Midbrain (tissue), 1 donor: ENCODE data around the gene AGPAT4.
"Not testable (repeated sequence)": the region's sequence is repeated elsewhere in the genome, so short reads cannot be mapped to it uniquely, and the experiment has no call there.

Experiments
- DNase-seq: peaks from one replicate; lab custom pipeline; 2025; lab: John Stamatoyannopoulos, UW

Gene AGPAT4

GRCh38 chr6:161138543-161139303 is 135.1 kb downstream of the AGPAT4 start:
- peak; percentile 56 for DNase-seq

DNA sequence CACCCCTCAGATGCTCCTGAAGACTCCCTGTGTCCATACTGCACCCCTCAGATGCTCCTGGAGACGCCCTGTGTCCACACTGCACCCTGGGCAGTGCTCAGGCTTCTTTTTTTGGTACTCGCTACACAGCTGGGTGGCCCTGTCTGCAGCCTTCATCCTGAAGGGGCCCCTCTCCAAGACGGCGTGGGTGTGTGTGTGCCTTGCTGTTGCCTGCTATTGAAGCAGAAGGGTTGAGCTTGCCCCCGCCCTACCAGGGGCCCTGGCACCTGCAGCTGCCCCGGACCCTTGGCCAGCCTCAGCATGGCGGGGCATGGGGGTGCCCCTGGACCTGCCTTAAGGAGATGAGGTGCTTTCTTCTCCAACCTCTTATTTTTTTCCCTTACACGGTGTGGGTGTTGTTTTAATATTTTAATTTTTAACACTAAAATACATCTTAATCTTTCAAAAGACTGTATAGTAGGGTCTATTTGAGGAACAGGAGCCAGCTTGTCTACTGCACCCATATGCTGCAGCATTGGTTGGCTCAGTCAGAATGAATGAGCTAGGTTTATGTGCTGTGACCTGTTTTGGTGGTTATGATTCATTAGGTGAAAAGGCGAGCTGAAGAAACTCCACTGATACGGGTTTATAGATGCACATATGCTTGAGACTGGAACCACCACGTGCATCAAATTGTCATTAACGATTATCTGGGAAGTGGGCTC is 135.9 kb downstream of the AGPAT4 start:
- DNase-seq: no peak

- DNase-seq: no peak
These were observed 136.5 kb downstream of the AGPAT4 start for GRCh38 chr6:161137320-161137719.

DNA sequence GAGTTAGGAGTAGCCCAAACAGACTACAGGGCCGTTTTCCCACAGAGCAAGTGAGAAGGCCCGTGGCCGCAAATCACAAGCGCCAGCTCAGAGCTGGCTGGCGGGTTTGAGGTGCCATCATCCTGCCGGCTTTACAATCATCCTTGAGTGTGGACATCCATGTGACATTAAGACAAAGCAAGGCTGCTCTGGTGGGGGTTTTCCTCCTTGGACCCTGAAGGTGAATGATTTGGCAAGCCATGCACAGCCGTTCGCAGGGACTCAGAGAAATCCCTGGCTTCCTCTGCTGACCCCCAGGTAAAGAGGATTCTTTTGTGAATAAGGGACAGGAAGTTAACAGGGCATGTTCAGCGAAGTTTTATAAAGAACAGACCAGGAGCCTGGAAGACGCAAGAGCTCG is 137.2 kb downstream of the AGPAT4 start:
- no peak for DNase-seq

- DNase-seq: no peak
These were observed 137.9 kb downstream of the AGPAT4 start for GRCh38 chr6:161135695-161136591.

DNA sequence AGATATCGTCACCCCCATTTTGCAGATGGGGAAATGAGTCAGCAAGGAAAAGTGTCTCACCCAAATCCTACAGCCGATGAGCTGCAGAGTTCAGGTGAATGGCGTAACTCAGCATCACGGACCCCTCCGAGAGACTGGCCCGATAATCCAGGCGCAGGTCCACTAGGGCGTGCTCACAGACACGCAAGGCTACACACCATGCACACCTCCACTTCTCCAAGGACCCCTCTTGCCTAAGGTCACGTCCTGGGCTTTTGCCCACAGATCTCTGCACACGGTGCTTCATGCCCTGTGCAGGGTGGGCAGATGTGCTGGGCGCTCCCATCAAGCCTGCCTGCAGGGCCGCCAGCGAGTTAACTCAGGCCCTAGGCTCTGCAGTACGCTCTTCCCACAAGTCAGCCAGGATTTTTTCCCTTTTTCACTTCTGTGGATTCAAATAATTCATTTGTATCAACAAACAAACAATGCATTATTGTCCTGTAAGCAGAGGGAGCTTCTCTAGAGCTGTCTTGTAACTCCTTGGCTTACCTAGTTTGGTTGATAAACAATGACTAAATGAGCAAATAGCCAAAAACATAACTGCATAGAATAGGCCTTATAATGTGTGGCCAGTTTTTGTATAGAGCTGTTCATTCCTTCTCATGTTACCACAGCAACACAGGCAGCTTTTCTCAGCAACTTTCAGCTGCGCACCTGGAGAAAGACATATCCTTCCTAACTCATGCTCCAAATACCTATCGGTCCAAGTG is 139.1 kb downstream of the AGPAT4 start:
- no peak for DNase-seq

DNA sequence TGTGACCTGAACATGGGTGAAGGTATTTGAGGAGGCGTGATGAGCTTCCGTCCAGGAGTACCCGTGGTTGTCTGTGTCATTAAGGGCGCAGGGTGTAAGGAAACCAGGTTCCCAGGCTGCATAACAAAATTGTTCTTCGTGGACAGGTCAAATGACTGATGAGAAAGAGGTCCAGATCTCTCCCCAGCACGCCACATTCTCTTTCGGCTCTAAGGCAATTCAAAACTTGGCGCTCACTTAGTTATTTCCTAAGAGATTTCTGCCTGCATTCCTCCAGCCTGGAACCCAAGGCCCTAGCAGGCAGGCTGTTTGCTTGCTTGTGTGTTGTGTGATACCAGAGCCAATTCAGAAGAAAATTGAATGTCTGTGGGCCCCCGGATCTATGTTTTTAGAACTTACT is 139.9 kb downstream of the AGPAT4 start:
- DNase-seq: no peak

GRCh38 chr6:161132384-161132783 is 141.5 kb downstream of the AGPAT4 start:
- DNase-seq: no peak

GRCh38 chr6:161130967-161131766 is 142.7 kb downstream of the AGPAT4 start:
- no peak for DNase-seq

GRCh38 chr6:161130541-161130940 is 143.3 kb downstream of the AGPAT4 start:
- DNase-seq: no peak

GRCh38 chr6:161128680-161129196 is 145.1 kb downstream of the AGPAT4 start:
- no peak for DNase-seq

- DNase-seq: no peak
These were observed 145.6 kb downstream of the AGPAT4 start for GRCh38 chr6:161128230-161128629.

DNA sequence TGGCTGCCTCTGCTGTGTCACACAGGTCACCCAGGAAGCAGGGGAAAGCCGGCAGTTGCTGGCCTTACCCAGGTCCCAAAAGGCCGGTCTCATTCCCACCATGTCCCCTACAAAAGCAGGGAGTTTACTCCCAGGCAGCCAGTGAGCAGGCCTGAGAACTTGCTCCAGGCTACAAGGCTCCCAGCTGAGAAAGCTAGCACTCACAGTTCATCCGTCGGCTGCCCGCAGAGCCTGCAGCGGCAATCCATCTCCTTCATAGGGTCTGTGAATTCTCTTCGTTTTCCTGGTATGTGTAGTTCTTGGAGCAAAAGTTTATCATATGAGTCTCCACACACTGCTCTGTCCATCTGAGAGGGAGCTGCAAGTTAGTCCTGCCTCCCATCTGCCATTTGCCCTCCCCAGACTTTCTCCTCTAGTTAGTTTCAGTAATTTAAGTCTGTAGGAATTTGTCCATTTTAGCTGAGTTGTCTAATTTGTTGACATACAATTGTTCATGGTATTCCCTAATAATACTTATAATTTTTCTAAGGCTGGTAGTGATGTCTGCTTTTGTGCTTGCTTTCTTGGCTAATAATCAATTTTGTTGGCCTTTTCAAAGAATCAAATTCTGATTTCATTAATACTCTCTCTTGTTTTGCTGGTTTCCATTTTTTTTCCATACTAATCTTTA is 146.7 kb downstream of the AGPAT4 start:
- DNase-seq: no peak

- no peak for DNase-seq
These were observed 148.3 kb downstream of the AGPAT4 start for GRCh38 chr6:161125591-161125990.

GRCh38 chr6:161123319-161123718 is 150.5 kb downstream of the AGPAT4 start:
- DNase-seq: not testable (repeated sequence)

DNA sequence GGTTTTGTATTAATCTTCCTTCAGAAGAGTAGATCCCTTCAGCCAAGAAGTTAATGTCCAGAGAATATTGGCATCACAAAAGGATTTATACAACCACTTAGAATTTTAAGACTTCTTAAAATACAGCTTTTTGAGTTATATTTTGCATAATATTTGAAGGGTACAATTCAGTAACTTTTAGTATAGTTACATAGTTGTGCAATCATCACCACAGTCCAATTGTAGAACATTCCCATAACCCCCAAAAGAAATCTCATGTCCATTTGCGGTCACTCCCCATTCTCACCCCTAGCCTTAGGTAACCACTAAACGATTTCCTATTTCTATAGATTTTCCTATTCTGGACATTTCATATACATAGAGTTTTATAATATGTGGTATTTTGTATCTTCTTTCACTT is 155.9 kb downstream of the AGPAT4 start:
- no peak for DNase-seq

DNA sequence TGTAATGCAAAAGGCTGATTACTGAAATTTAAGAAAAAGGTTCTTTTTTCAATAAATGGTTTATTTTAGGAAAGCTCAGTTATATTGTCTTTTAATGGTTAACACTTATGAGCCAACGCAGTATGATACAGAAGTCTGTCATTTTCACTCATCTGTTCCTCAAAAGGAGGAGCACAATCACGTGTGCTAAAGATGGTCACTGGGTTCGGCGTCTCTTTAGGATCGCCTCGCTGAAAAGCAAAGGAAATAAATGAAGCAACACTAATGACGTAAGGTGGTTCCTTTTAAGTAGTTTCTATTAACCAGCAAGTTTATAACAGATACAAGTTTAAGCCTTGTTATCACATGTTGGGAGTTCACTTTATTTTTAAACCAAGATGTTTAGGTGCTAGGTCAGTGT is 156.6 kb downstream of the AGPAT4 start:
- peak; percentile 13 for DNase-seq

GRCh38 chr6:161116554-161116953 is 157.3 kb downstream of the AGPAT4 start:
- DNase-seq: no peak

DNA sequence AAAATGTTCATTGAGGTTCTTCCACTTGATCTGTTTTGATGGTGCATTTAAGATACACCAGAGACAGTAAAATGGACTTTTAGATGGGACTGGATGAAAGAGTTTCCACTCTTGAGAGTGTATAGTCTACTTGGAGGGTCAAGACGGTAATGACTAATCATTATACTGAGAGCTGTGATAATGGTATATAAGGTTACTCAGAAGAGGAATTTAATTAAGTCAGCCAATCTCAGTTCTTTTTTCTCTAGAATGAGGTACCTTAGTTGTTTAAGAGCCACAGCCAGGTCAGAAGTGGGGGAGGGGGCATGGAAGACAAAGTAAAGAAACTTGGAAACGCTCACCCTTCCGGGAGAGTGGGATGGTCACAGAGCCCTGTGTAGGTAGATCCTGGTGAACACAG is 158.4 kb downstream of the AGPAT4 start:
- no peak for DNase-seq

DNA sequence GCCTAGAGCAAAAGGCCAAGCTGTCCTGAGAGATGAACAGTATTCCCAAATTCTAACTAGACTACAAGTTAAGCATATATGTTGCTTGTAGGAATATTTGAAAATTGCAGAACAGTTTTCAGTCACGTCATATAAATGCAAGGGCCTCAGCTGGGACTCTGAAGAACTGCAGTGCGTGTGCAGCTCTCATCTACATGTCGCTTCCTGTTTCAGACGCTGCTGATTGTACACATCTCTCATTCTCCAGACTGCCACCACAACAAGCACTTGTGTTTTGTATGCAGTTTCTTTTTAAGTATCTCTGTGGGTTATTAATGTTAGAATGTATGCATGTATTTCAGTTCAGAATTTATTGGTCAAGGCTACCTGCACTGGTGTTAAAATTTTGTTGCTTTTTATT is 162.6 kb downstream of the AGPAT4 start:
- no peak for DNase-seq
